HK-2 (cell line): ENCODE results near the gene MUL1.
"Not testable (repeated sequence)": the region's sequence is repeated elsewhere in the genome, so short reads cannot be mapped to it uniquely, and the experiment has no call there.

Source experiments
- DNase-seq: peaks from one replicate; pipeline ENCODE4 v3.0.0-alpha.2; 2018; ENCODE audit not compliant: unreplicated experiment

Gene MUL1

DNA sequence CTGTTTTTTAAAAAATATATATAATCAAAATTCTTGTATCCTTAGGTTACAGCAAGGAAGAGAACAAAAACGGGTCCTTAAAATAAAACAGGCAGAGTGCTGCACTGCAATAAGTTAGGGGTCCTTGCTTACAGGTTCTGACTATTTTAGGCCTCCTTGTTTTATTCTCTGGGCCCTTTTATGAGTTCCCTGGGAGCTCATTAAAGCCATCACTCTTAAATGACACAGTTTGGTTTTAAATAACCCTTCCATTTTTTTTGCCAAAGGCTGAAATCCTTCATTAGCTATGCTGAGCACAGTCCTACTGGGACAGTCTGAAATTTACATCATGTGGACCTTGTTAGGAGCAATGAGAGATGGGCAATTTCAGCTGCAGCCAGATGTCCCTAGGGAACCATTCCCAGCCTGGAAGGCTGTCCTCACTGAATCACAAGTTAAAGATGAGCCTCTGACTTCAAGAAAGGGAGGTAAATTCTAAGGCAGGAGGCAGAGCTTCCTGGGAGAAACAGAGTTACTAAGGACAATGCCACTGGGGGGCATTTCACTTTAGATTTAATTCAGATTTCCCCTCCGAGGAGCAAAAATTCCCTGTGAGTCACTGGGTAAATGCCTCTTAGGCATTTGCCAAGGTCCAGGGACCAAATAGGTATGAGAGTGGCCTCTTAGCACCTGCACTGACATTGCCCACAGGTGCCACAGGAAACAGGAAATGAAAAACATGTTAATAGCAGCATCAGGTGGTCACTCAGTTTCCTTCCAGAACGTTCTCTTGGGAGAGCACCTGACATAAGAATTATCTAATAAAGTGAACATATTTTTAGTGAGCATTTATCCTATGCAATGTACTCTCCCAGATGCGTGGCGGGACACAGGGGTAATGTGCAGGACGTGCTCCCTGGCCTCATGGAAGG lies 3.8 kb upstream of the MUL1 start:
- no peak for DNase-seq

DNA sequence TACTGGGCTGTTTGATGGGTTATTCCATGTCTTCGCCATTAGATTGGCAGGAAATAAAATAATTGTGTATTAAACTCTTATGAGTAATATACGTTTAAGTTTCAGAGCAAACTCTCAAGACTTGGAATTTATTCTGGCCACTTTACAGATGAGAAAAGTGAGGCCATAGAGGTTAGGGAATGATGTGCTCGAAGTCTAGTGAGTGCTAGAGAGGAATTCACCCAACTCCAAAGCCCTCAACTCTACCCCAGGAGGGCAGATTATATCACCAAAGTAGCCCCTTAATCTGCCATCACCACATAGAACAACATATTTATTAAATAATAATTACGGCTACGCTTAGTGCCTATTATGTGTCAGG lies 440 bp upstream of the MUL1 start:
- no peak for DNase-seq

DNA sequence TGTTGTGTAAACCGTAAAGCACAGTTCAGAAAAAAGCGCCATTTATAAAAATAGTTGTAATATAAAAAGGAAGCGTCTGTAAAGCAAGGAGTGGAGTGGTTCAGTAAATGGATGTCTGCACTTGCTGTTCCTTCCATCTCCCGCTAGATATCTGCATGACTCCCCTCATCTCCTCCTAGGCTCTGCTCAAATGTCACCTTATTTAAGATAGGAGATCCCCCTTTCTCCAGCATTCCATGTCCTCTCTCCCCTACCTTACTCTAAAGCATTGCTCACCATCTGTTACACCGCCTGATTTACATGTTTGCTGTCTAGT lies 745 bp downstream of the MUL1 start:
- DNase-seq: no peak

DNA sequence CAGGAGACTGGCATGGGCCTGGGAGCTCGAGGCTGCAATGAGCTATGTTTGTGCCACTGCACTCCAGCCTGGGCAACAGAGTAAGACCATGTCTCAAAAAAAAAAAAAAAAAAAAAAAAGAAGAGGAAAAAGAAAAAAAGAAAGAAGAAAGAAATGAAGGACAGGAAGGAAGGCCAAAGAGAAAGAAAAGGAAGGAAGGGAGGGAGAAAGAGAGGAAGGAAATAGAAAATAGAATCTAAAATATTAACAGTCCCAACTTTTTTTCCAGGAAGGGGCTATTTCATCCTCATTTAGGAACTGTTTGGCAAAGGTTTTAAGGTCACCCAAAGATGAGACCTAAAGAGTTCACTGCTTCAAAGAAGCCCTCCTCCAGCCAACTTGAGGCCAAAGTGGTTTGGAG lies 2.5 kb downstream of the MUL1 start:
- DNase-seq: no peak

DNA sequence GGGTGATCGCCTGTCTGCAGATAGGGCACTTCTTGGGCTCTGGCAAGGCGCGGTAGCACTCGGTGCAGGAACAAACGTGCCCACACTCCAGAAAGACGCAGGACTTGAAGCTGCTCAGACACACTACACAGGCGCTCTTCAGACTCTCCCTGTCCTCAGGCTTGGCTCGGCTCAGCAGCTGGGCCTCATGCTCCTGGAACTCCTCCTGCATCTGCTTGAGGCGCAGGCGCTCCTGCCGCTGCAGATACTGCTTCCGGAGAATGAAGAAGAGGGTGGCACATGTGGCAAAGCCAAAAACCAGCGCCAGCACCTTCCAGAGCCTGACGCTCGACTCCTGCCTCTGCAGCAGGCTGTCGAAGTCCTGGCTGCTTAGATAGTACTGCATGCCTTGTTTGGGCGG lies 7.2 kb downstream of the MUL1 start:
- DNase-seq: no peak

DNA sequence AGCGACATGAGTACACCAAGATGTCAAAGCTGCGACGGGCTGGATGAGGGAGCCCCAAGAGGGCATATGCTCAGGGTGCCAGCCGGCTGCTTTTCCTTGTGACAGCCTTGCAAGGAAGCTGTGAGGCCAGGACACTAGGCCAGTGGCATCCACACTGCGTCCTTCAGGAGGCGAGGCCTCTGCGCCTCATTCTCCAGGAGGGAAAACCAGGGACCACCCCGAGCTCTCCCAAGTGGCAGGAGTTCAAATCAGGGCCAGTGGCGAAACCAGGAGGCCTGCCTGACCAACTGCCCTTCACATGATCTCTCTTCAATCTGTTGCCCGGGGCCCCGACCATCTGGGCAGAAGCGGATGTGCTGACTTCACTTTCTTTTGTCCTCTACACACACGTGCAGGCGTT lies 8.2 kb downstream of the MUL1 start:
- DNase-seq: no peak

DNA sequence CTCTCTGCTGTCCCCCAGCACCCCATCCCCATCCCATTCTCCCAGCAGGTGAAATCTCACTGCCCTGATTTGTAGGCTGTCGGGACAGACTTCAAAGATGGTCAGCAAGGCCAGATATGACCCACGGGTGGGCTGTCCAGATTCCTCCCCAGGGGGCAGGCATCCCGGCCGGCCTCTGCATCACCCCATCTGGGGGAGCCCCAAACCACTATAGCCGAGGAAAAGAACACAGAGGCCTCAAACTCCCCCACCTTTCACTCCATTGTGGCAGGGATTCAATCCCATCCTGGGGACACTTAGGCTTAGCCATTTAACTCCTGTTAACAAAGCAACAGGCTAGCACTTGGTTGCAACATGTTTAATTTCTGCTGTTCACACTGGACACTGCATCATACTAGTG lies 8.8 kb downstream of the MUL1 start:
- DNase-seq: no peak

DNA sequence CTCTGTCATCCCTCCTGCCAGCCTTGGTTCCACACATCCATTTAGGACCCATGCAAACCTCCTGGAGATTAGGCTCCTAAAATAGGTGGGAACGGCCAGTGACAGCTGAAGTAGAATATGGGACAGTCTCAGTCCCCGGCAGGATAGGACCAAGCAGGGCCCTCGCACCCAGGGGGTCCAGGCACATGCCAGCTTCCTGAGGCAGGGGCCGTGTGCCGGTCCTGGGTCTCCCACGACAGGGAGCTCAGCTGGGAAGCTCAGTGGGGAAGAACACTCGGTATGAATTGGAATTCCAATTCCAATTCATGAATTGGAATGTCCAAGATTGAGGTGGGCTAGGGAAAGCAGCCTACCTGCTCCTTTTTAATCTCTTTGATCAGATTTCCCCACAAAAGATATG lies 9.8 kb downstream of the MUL1 start:
- no peak for DNase-seq

DNA sequence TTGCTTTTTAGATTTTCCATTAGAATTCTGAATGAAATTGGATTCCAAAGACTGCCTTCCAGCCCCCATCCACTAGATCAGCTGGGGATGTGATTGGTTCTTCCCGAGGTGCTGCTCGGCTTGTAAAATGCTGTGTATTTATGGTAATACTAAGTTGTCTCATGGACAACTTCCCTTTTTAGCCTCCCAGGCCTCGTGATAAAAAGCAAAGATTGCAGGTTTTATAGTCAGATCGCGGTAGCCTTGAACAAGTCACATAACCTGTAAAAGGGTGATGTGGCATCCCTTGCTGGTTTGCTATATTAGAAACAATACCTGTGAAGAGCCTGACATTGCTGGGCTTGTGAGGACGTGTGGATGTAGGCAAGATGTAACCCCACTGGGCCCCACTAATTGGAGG lies 10.4 kb downstream of the MUL1 start:
- DNase-seq: no peak

DNA sequence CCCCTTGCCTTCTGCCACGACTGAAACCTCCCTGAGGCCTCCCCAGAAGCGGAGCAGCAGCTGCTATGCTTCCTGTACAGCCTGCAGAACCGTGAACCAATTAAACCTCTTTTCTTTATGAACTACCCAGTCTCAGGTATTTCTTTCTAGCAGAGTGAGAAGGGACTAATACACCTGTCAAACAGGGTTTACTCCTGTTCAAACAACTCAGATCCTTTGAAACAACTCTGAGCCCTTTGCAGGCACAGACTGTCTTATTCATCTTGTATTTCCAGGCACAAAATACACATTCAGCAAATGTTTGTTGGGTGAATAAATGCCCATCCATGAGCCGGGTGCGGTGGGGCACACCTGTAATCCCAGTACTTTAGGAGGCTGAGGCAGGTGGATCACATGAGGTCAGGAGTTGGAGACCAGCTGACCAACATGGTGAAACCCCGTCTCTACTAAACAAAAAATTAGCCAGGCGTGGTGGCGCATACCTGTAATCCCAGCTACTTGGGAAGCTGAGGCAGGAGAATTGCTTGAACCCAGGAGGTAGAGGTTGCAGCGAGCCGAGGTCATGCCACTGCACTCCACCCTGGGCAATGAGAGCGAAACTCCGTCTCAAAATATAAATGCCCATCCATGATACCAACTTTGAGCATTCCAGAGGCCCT lies 11.1 kb downstream of the MUL1 start:
- not testable (repeated sequence) for DNase-seq

DNA sequence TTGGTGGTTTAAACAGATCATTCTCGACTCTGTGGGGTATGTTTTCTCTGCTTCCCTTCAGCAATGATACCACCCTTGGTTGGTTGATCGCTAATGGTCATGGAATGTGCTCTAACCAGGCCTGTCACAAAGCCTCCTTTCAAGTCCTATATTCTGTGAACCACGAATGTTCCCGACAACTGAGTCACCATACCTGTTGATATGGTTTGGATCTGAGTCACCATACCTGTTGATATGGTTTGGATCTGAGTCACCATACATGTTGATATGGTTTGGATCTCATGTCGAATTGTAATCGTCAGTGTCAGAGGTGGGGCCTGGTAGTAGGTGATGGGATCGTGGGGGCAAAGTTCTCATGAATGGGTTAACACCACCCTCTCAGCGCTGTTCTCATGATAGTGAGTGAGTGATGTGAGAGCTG lies 11.7 kb downstream of the MUL1 start:
- peak; percentile 24 for DNase-seq

DNA sequence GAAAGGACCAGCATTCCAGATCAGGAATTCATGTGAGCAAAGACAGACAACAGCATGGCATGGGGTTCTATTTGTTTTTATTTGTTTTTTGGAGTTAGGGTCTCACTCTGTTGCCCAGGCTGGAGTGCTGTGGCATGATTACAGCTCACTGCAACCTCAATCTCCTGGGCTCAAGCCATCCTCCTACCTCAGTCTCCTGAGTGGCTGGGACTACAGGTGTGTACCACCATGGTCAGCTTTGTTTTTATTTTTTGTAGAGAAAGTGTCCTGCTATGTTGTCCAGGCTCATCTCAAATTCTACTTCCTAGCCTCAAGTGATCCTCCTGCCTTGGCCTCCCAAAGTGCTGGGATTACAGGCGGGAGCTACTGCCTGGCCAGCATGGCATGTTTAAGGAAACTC lies 12.3 kb downstream of the MUL1 start:
- DNase-seq: no peak

DNA sequence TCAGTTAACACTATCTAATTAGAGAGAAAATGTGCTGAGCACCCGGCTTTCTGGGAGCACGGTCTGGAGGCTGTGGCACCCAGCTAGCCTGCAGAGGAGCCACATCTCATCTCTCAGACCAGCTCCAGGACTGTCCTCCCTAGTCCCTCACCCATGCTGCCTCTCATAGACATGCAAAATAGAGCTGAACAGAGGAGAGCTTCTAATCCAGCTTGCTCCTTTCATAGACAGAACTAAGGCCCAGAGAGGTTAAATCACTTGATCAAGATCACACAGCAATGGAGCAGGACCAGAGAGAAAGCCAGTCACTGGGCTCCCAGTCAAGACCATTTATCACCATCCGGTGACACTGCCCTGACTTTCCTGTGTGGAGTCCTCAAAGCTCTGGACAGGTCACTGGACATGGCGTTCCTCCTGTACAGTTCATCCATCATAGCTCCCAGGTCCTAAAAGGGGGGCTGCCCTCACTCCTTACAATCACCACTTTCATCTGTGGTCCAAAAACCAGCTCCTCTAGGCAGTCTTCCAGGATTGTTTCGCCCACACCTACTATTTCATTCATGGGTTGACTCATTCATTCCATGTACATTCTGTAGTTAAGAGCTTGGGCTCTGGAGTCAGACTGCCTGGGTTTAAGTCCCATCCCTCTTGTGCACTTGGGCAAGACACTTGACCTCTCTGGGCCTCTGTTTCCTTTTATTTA lies 13.2 kb downstream of the MUL1 start:
- no peak for DNase-seq

DNA sequence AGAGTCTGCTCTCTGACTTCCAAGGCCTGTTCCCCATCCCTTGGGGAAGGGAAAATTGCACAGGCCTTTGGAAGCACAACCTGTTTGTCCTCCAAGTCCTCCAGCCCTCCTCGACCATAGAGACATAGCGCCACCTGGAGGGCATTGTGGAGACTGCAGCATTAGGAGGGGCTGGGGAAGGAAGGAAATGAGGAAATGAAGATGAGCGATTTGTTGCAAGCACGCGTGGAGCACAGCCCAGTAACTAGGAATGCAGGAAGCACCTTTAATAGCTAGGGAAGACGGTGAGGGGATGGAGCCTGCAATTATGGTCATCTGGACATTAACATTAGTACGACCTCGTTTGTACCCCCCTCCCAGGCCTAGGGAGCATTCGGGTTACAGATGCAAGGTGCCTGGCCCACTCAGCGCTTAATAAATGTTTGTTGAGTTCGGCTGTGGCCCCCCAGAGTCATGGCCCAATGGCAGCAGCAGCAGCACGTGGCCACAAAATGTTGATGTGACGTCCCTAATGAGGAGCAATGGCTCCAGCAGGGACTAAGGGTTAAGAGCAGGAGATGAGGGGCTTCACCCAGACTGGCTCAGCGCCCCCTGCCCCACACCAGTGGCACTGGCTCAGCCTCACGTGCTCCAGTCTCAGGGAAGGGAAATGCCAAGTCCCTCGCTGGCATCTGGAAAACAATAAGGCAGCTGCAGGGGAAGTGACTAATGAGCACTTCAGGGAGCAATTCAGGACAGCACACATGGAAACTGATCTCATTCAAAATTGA lies 13.9 kb downstream of the MUL1 start:
- DNase-seq: peak; percentile 90

DNA sequence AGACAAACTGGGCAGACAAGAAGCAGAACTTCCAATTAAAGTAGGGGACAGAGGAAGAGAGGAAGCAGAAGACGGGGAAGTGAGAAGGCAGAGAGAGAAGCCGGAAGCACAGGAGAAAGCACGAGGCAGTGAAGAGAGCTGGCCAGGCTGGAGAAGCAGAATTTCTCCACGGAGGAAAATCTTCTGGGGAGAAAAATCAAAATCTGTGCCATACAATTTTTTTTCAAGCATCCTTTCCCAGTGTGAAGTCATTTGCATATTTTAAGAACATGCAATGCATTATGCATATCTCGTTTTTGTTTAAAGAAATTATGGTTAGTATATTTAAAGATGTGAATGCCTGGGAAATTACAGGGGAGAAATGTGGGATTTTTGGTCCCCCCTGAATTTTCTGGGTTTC lies 14.6 kb downstream of the MUL1 start:
- DNase-seq: no peak

DNA sequence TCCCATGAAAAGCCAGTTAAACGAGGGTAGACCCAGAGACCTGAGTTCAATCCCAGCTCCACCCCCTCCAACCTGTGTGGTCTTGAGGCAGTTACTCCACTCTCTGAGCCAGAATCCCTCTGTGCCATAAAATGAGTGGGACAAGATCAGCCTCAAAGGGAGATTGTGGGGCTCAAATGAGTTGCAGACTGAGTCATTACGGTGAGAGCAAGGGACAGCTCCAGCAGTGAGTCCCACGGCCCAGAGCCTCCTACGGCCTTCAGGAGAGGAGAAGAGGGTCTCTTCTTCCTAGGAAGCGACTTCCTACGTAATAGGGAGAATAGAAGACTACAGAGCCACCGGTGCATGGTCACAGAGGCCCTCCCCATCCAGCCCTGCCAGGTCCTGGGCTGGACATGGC lies 15.2 kb downstream of the MUL1 start:
- DNase-seq: no peak

DNA sequence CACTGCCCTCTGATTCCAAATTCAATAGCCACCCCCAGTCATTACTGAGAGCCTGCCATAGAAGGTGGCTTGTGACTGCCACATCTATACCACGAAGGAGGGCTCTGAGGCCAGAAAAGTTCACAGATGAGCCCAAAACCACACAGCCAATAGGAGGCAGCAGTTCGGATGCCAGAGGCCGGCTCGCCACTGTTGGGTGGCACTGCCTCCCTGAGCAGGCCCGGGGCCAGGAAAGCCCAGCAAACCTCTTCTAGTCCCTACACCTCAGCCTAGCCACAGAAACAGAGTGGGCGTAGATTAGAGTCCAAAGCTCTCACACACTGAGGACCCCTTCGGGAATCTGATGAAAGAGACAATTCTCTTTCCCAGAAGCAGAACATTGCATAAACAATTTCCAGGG lies 16.1 kb downstream of the MUL1 start:
- DNase-seq: no peak

DNA sequence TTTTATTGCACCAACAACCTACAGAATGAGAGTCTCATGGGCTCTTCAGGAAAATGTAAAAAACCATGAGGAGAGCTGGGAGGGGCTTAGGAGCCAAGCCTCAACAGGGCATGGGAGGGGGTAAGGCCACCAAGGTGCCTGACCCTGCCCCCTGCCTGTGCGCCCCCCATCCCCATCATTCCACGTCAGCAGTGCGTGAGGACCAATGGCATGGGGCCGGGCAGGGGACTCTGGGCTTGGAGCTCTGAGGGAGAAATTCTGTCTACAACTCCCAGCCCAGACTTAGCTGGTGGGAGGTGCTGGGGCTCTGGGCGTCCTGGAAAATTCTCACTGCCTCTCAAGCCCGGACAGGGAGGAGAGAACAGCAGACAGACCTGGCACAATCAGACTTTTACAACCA lies 16.8 kb downstream of the MUL1 start:
- DNase-seq: no peak

DNA sequence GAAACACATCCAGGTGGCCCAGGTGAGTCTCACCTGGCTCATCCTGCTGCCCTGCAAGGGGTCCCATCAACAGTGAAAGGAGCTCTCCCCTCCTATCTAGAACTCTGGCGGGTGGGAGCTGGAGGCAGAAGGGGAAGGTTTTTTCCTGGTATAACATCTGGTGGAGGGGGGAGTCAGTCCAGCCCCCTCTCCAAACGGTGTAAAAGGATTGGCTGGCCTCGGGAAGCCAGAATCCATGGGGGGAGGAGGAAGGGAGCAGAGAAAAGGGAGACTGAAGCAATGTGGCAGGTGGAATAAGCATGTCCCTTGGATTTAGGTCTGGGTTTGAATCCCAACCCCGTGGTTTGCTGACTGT lies 20.7 kb downstream of the MUL1 start:
- DNase-seq: no peak

DNA sequence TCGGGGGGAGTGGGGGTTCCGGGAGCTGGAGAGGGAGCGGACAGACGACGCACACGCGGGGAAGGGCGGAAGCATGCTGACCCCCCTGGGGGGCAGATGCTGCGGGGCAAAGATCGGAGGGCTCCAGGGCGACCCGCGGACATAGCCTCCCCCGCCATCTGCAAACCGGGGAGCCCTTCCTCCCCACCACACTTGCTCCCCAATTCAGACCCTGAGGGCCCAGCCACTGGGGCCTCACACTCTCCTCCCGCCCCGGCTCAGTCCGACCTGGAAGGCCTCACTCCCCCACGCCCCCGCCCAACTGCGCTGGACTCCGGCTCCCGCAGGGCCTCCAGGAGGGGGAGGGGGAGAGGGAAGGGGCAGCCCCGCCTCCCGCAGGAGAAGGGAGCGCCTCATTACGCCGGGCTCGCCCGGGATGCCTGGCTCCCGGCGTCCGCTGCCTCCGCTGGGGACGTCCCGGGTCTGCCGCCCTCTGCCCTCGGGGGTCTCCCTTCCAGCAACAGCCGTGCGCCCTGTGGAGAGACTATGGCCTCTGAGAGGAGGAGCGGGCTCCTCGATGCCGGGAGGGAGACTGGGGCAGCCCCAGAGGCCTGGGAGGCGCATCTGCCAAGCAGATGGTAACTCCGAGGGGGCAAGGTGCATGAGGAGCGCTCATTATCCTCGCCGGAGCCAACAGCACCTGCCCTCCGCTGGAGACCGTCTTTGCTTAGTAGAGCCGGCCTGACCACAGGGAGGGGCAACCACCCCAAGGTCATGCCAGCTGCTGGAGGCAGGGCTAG lies 21.3 kb downstream of the MUL1 start:
- peak; percentile 33 for DNase-seq
